ENCODE results near the gene RNF113B. TPM values are rescaled to one million over a fixed set of nuclear protein-coding genes. Genes with fewer than 3 reads are reported as not detected.

The RNF113B gene
- total and polyA plus RNA-seq, 2 donors (not counting 1 experiment from before 2014, with no cell fraction given), result not detected

DNA sequence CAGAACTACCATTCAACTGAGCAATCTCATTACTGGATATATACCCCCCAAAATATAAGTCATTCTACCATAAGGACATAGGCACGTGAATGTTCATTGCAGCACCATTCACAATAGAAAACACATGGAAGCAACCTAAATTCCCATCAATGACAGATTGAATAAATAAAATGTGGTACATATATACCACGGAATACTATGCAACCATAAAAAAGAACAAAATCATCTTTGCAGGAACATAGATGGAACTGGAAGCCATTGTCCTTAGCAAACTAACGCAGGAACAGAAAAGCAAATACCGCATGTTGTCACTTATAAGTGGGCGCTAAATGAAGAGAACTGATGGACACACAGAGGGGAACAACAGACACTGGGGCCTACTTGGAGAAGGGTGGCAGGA is 14.1 kb downstream of the RNF113B start:
- Histone ChIP-seq H3K4me1 (ENCODE audit: control insufficient read depth in 2 of 2, insufficient read depth in 2 of 2, low read length in 2 of 2) (no peaks in the 10 kb centered on the region), H3K9me3 (ENCODE audit: control extremely low read depth in 1 of 3, control insufficient read depth in 2 of 3, insufficient read depth in 1 of 3, low read length in 2 of 3) (no peaks in the 10 kb centered on the region), H4K20me1 (ENCODE audit: control insufficient read depth, insufficient read depth, low read length, poor library complexity, severe bottlenecking) (no peaks in the 10 kb centered on the region), H2AFZ (ENCODE audit: insufficient read depth, low read depth, low read length, poor library complexity, severe bottlenecking) (no peak overlapping the region), H3K27me3 (replicated peaks in 1 of 4; ENCODE audit: control extremely low read depth in 1 of 4, control insufficient read depth in 3 of 4, insufficient read depth in 4 of 4, low read length in 3 of 4) (no peaks in the 10 kb centered on the region), H3K4me2 (replicated peaks; ENCODE audit: low read depth, low read length, poor library complexity, severe bottlenecking) (no peak overlapping the region), H3K9ac (ENCODE audit: low read length) (no peak overlapping the region), H3K27ac (ENCODE audit: low read length in 2 of 2) (no peak overlapping the region), H3K36me3 (replicated peaks in 1 of 2; ENCODE audit: control extremely low read depth in 1 of 2, control insufficient read depth in 1 of 2, extremely low read depth in 1 of 2, insufficient read depth in 2 of 2, low read length in 1 of 2) (no peaks in the 10 kb centered on the region), H3K79me2 (ENCODE audit: control insufficient read depth, insufficient read depth, low read length) (no peaks in the 10 kb centered on the region), H3K4me3 (ENCODE audit: control extremely low read depth in 1 of 5, extremely low read depth in 1 of 5, insufficient read depth in 1 of 5, low read depth in 2 of 5, low read length in 4 of 5) (no peak overlapping the region)
- Mint-ChIP-seq H3K27me3 (peaks cover 5% of the 10 kb centered on the region), H3K4me3 (no peak overlapping the region), H3K4me1 (no peaks in the 10 kb centered on the region), H3K27ac (no peak overlapping the region), H3K9me3 (ENCODE audit: insufficient read depth) (no peaks in the 10 kb centered on the region)
- ATAC-seq (ENCODE audit: low read depth) (no peak), DNase-seq (no peak)
- WGBS (ENCODE audit: insufficient coverage), result 93% methylated on average over 3 of the region's 5 CpGs
- intact Hi-C loops (cut with micrococcal nuclease), result no loop called here
- ChIA-PET CTCF (no interaction called here), POLR2A (no interaction called here)
- no peak for TF ChIP-seq EZH2 (IDR thresholded peaks at IDR 0.05; ENCODE audit: borderline replicate concordance, insufficient read depth, low read depth, low read length, poor library complexity, severe bottlenecking)
- no peak for TF ChIP-seq CTCF (IDR thresholded peaks at IDR 0.05)

- H3K27ac Mint-ChIP-seq, result no peak overlapping the region
These were observed 18.7 kb downstream of the RNF113B start for GRCh38 chr13:98158172-98158899.

More at GRCh38 chr13:98158172-98158899, 18.7 kb downstream of the RNF113B start:
- no peak overlapping the region for H3K9ac ChIP-seq (ENCODE audit: low read length)
- no peak overlapping the region for H3K4me2 ChIP-seq (replicated peaks; ENCODE audit: low read depth, low read length, poor library complexity, severe bottlenecking)
- Mint-ChIP-seq H3K9me3 (ENCODE audit: insufficient read depth) (no peaks in the 10 kb centered on the region), H3K4me3 (no peak overlapping the region), H3K4me1 (no peaks in the 10 kb centered on the region), H3K27me3 (peaks cover 8% of the 10 kb centered on the region)
- no peak overlapping the region for H3K4me3 ChIP-seq (ENCODE audit: control extremely low read depth in 1 of 5, extremely low read depth in 1 of 5, insufficient read depth in 1 of 5, low read depth in 2 of 5, low read length in 4 of 5)
- no peaks in the 10 kb centered on the region for H3K36me3 ChIP-seq (replicated peaks in 1 of 2; ENCODE audit: control extremely low read depth in 1 of 2, control insufficient read depth in 1 of 2, extremely low read depth in 1 of 2, insufficient read depth in 2 of 2, low read length in 1 of 2)
- no peaks in the 10 kb centered on the region for H3K4me1 ChIP-seq (ENCODE audit: control insufficient read depth in 2 of 2, insufficient read depth in 2 of 2, low read length in 2 of 2)
- TF ChIP-seq CTCF (IDR thresholded peaks at IDR 0.05) (no peak), EZH2 (IDR thresholded peaks at IDR 0.05; ENCODE audit: borderline replicate concordance, insufficient read depth, low read depth, low read length, poor library complexity, severe bottlenecking) (no peak)
- H3K9me3 ChIP-seq (ENCODE audit: control extremely low read depth in 1 of 3, control insufficient read depth in 2 of 3, insufficient read depth in 1 of 3, low read length in 2 of 3), result no peaks in the 10 kb centered on the region
- no peak for DNase-seq
- ChIA-PET CTCF (no interaction called here), POLR2A (no interaction called here)
- no peak for ATAC-seq (ENCODE audit: low read depth)
- H3K27ac ChIP-seq (ENCODE audit: low read length in 2 of 2), result no peak overlapping the region
- no peak overlapping the region for H2AFZ ChIP-seq (ENCODE audit: insufficient read depth, low read depth, low read length, poor library complexity, severe bottlenecking)
- H4K20me1 ChIP-seq (ENCODE audit: control insufficient read depth, insufficient read depth, low read length, poor library complexity, severe bottlenecking), result no peaks in the 10 kb centered on the region
- WGBS (ENCODE audit: insufficient coverage), result 80% methylated on average over 4 of the region's 5 CpGs
- intact Hi-C loops (cut with micrococcal nuclease), result no loop called here
- H3K27me3 ChIP-seq (replicated peaks in 1 of 4; ENCODE audit: control extremely low read depth in 1 of 4, control insufficient read depth in 3 of 4, insufficient read depth in 4 of 4, low read length in 3 of 4), result no peaks in the 10 kb centered on the region
- no peaks in the 10 kb centered on the region for H3K79me2 ChIP-seq (ENCODE audit: control insufficient read depth, insufficient read depth, low read length)

Data from B cell (primary cell).